DND-41 (cell line): Measurements from ENCODE around the gene FYB1.

Experiments used
- CTCF ChIP-seq: IDR thresholded peaks from 2 replicates; pipeline ENCODE4 v1.5.1; 2012; ENCODE audit warnings: borderline replicate concordance, low read length, moderate library complexity, mild to moderate bottlenecking; ENCODE audit not compliant: poor library complexity, severe bottlenecking; ENCODE audit errors: extremely low read depth
- EZH2 ChIP-seq: IDR thresholded peaks from 3 replicates; pipeline ENCODE4 v1.6.1; 2012; ENCODE audit warnings: borderline replicate concordance, low read depth, mild to moderate bottlenecking, moderate library complexity, low read length, inconsistent platforms; ENCODE audit not compliant: severe bottlenecking

- TF ChIP-seq CTCF (no peak), EZH2 (no peak)
Observed at GRCh38 chr5:39092581-39093351, 126.6 kb downstream of the FYB1 start.
